MCF 10A (cell line): ENCODE data around the gene PBX3. TPM values are rescaled to one million over a fixed set of nuclear protein-coding genes. Genes with fewer than 3 reads are reported as not detected.
A peak's percentile ranks its signal among the peaks of the same experiment; 100 is the strongest.

Experiments used
- BruUV-seq: library from RNA; stranded (reverse); fragments of 400-500 nt; replicated peaks from 2 replicates; lab custom pipeline; 2021; lab: Mats Ljungman, UMichigan
- CTCF ChIA-PET: fragments of 300-600 bp; sonication (Branson Sonifier 250); formaldehyde crosslinking; extraction: SDS; loops from one replicate; lab custom pipeline; 2021; ENCODE audit warnings: antibody characterized with exemption, inconsistent platforms; lab: Yijun Ruan, JAX
- POLR2A ChIA-PET: fragments of 300-600, 350-650 bp; sonication (Branson Sonifier 250); formaldehyde crosslinking; extraction: SDS; loops from one replicate; lab custom pipeline; 2020; ENCODE audit warnings: antibody characterized with exemption, inconsistent platforms; lab: Yijun Ruan, JAX
- DNase-seq: peaks from one replicate; pipeline ENCODE4 v3.0.0-alpha.2; 2018; ENCODE audit not compliant: unreplicated experiment
- H3K27ac Mint-ChIP-seq: one replicate; pipeline ENCODE4 v1.8.0; 2022; ENCODE audit warnings: mild to moderate bottlenecking, low read depth, mixed read lengths; ENCODE audit not compliant: unreplicated experiment
- H3K27me3 Mint-ChIP-seq: one replicate; pipeline ENCODE4 v1.8.0; 2022; ENCODE audit warnings: mixed read lengths; ENCODE audit not compliant: insufficient read depth, unreplicated experiment
- H3K36me3 Mint-ChIP-seq: one replicate; pipeline ENCODE4 v1.8.0; 2022; ENCODE audit warnings: mild to moderate bottlenecking, moderate library complexity, mixed read lengths; ENCODE audit not compliant: insufficient read depth, unreplicated experiment
- H3K4me1 Mint-ChIP-seq: one replicate; pipeline ENCODE4 v1.8.0; 2022; ENCODE audit warnings: mixed read lengths; ENCODE audit not compliant: insufficient read depth, unreplicated experiment
- H3K4me3 Mint-ChIP-seq: one replicate; pipeline ENCODE4 v1.8.0; 2022; ENCODE audit warnings: mild to moderate bottlenecking, moderate library complexity, mixed read lengths; ENCODE audit not compliant: unreplicated experiment
- H3K9me3 Mint-ChIP-seq: one replicate; pipeline ENCODE4 v1.8.0; 2022; ENCODE audit warnings: mixed read lengths; ENCODE audit not compliant: unreplicated experiment
- intact Hi-C: fragments of 100-400 bp; cut with micrococcal nuclease; formaldehyde crosslinking; loops from 2 replicates; pipeline ENCODE4 v1.14.1; 2022
- total RNA-seq: library from RNA; stranded (reverse); gene quantifications from 2 replicates; pipeline ENCODE4 v1.2.3, GENCODE V29; 2022
- TF ChIP-seq, protein P1 (sequence below): fragments of 200-600 bp; IDR thresholded peaks from one replicate; pipeline ENCODE4 v1.8.0; 2022; ENCODE audit warnings: antibody characterized with exemption, mild to moderate bottlenecking; ENCODE audit not compliant: unreplicated experiment

PBX3 gene
- total RNA-seq, 1 experiment from 2014 or later, result 17.5 TPM

DNA sequence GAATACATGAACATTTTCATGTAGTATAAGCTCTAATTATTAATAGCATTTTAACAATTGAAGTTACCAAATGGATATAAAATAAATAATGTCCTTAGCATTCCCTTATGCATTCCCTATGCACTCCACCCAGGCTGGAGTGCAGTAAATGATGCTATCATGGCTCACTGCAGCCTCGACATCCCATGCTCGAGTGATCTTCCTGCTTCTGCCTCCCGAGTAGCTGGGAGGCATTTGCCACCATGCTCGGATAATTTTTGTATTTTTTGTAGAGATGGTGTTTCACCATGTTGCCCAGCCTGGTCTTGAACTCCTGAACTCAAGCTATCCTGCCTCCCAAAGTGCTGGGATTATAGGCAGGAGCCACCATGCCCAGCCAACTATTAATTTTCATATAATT is 184.0 kb downstream of the PBX3 start:
- intact Hi-C loops, result loop anchor here (10.0 kb wide), 1 partner anchor 186 kb away; the partner anchor contains the start of gene PBX3
- no peak overlapping the region for H3K4me3 Mint-ChIP-seq
- H3K27ac Mint-ChIP-seq, result no peak overlapping the region
- H3K36me3 Mint-ChIP-seq, result peaks cover 4% of the 10 kb centered on the region
- no peaks in the 10 kb centered on the region for H3K9me3 Mint-ChIP-seq
- TF ChIP-seq, protein P1, sequence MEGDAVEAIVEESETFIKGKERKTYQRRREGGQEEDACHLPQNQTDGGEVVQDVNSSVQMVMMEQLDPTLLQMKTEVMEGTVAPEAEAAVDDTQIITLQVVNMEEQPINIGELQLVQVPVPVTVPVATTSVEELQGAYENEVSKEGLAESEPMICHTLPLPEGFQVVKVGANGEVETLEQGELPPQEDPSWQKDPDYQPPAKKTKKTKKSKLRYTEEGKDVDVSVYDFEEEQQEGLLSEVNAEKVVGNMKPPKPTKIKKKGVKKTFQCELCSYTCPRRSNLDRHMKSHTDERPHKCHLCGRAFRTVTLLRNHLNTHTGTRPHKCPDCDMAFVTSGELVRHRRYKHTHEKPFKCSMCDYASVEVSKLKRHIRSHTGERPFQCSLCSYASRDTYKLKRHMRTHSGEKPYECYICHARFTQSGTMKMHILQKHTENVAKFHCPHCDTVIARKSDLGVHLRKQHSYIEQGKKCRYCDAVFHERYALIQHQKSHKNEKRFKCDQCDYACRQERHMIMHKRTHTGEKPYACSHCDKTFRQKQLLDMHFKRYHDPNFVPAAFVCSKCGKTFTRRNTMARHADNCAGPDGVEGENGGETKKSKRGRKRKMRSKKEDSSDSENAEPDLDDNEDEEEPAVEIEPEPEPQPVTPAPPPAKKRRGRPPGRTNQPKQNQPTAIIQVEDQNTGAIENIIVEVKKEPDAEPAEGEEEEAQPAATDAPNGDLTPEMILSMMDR, result no peak
- CTCF ChIA-PET, result no interaction called here
- no TSS peak for BruUV-seq
- peaks cover 18% of the 10 kb centered on the region for H3K4me1 Mint-ChIP-seq
- no peak for DNase-seq
- no peaks in the 10 kb centered on the region for H3K27me3 Mint-ChIP-seq
- POLR2A ChIA-PET, result interaction anchor here (0.6 to 2.2 kb wide), 9 partner anchors 8 to 175 kb away, joined by 3 to 6 read pairs (median 4); no protein-coding TSS in a partner anchor

DNA sequence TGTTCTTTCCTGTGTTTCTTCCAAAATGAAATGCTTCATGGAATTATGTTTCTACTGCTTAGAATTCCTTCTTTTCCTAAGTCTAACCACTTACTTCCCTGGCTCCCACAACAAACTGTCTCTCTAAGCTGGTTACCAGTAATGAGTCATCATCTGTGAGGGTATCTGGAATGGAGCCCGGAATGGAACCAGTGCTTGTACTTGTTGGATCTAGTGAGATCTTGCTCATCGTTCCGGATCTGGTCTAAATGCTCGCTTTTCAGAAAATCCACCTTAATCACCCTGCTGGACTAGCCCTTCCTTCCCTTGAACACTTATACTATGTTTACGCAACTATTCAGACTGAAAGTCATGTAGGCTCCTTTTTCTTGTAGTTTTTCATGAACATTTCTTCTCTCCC is 184.8 kb downstream of the PBX3 start:
- ChIA-PET POLR2A (interaction anchor here (0.6 to 2.2 kb wide), 9 partner anchors 10 to 410 kb away, joined by 3 to 6 read pairs (median 4); no protein-coding TSS in a partner anchor), CTCF (no interaction called here)
- BruUV-seq, result no TSS peak
- intact Hi-C loops, result loop anchor here (1.0 to 10.0 kb wide), 2 partner anchors 187 to 374 kb away; partner anchors contain the start of gene PBX3
- peaks cover 18% of the 10 kb centered on the region for H3K4me1 Mint-ChIP-seq
- TF ChIP-seq, protein P1, result no peak
- no peaks in the 10 kb centered on the region for H3K9me3 Mint-ChIP-seq
- peak overlapping the region; percentile 38 for H3K4me3 Mint-ChIP-seq
- DNase-seq, result peak; percentile 99
- H3K27me3 Mint-ChIP-seq, result no peaks in the 10 kb centered on the region
- H3K27ac Mint-ChIP-seq, result peak overlapping the region; percentile 4
- H3K36me3 Mint-ChIP-seq, result peaks cover 10% of the 10 kb centered on the region

DNA sequence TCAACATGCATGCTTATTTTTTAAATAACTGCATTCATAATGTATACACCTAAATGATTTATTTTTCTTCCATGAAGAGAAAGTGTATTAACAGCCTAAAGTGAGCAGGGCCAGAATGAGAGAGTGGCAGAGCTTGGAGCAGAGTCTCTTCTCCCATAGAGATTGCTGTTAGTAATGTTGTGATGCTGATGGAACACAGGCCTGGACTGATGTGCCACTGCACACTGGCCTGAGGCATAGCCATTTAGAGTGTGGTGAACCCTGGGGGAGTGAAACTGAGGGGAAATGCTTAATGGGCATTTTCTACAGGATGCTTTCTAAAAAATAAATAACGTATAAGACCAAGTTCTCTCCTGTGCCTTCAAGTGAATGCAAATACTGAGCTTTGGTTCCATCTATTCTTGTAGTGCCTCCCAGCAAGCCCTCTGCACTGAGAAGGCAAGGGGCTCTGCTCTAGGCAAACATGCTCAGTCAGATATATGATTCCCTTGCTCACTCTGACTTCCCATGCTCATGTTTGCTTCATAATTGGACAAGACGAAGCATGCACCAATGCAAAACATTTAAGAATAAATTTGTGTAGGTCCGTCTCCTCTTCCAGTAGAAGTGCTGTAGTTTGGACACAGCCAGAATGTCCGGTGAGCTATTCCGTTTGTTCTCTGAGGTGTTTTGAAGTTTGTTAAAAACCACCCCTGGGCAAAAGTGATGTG is 185.7 kb downstream of the PBX3 start:
- Mint-ChIP-seq H3K4me3 (no peak overlapping the region), H3K27me3 (no peaks in the 10 kb centered on the region), H3K4me1 (peaks cover 18% of the 10 kb centered on the region), H3K27ac (no peak overlapping the region), H3K36me3 (peaks cover 10% of the 10 kb centered on the region), H3K9me3 (no peaks in the 10 kb centered on the region)
- no peak for DNase-seq
- TF ChIP-seq, protein P1, result no peak
- ChIA-PET CTCF (interaction anchor here (0.7 to 1.0 kb wide), 2 partner anchors 132 to 525 kb away, joined by 3 read pairs; no protein-coding TSS in a partner anchor), POLR2A (interaction anchor here (0.6 to 1.9 kb wide), 7 partner anchors 10 to 670 kb away, joined by 3 to 5 read pairs (median 4); no protein-coding TSS in a partner anchor)
- no TSS peak for BruUV-seq
- intact Hi-C loops, result loop anchor here (1.0 to 10.0 kb wide), 2 partner anchors 188 to 375 kb away; partner anchors contain the start of gene PBX3

DNA sequence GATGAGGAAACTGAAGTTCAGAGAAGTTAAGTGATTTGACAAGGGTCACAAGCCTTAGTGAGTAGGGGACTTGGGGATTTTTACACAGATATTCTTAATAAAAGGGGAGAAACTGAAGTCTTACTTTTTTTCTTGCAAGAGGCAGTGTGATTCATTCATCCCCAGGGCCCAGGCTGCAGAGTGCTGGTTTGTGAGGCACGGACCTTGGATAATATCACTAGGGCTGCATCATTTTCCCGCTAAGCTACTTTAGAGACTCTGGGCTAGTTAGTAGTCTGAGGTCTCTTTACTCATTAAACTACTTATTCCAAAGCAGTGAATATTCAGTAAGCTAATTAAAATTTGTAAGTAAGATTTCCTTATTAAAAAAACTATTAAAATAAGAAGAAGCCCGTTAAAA is 195.0 kb downstream of the PBX3 start:
- POLR2A ChIA-PET, result interaction anchor here (0.5 to 2.0 kb wide), 5 partner anchors 9 to 309 kb away, joined by 3 to 6 read pairs (median 3); no protein-coding TSS in a partner anchor
- H3K27me3 Mint-ChIP-seq, result no peaks in the 10 kb centered on the region
- peaks cover 13% of the 10 kb centered on the region for H3K36me3 Mint-ChIP-seq

More for the DNA sequence above, 195.0 kb downstream of the PBX3 start:
- no peak for DNase-seq
- H3K4me3 Mint-ChIP-seq, result no peak overlapping the region
- BruUV-seq, result no TSS peak
- H3K4me1 Mint-ChIP-seq, result peaks cover under 1% of the 10 kb centered on the region
- peaks cover 10% of the 10 kb centered on the region for H3K9me3 Mint-ChIP-seq
- TF ChIP-seq, protein P1, result no peak
- no peak overlapping the region for H3K27ac Mint-ChIP-seq
- intact Hi-C loops, result no loop called here
- CTCF ChIA-PET, result interaction anchor here (0.6 to 1.0 kb wide), 5 partner anchors 9 to 86 kb away, joined by 3 to 4 read pairs (median 3); no protein-coding TSS in a partner anchor
